ENCODE results near the gene DCPS.
A peak's percentile ranks its signal among the peaks of the same experiment; 100 is the strongest.
"Not testable (repeated sequence)": the region's sequence is repeated elsewhere in the genome, so short reads cannot be mapped to it uniquely, and the experiment has no call there.

DCPS gene

GRCh38 chr11:126345283-126345682 lies 41.4 kb downstream of the DCPS start:
- DNase-seq (ENCODE audit: low read depth) = no peak

- DNase-seq (ENCODE audit: low read depth) = no peak
These were observed 42.1 kb downstream of the DCPS start for GRCh38 chr11:126345759-126346585.

- no peak for DNase-seq (ENCODE audit: low read depth)
These were observed 42.7 kb downstream of the DCPS start for GRCh38 chr11:126346586-126346940.

- not testable (repeated sequence) for DNase-seq (ENCODE audit: low read depth)
These were observed 43.1 kb downstream of the DCPS start for GRCh38 chr11:126346946-126347345.

GRCh38 chr11:126347751-126348668 lies 44.1 kb downstream of the DCPS start:
- DNase-seq (ENCODE audit: low read depth) = no peak

GRCh38 chr11:126348806-126349582 lies 45.1 kb downstream of the DCPS start:
- no peak for DNase-seq (ENCODE audit: low read depth)

GRCh38 chr11:126350836-126351235 lies 47.0 kb downstream of the DCPS start:
- no peak for DNase-seq (ENCODE audit: low read depth)

- no peak for DNase-seq (ENCODE audit: low read depth)
These were observed 48.3 kb downstream of the DCPS start for GRCh38 chr11:126352163-126352562.

GRCh38 chr11:126352934-126353801 lies 49.3 kb downstream of the DCPS start:
- no peak for DNase-seq (ENCODE audit: low read depth)

GRCh38 chr11:126354631-126355323 lies 50.9 kb downstream of the DCPS start:
- DNase-seq (ENCODE audit: low read depth) = no peak

GRCh38 chr11:126355324-126355925 lies 51.6 kb downstream of the DCPS start, which contains the start of gene ST3GAL4:
Gene ST3GAL4 (plus strand): TSS chr11:126355686. CDS start chr11:126406156, 50,470 bp downstream.
- peak; percentile 31 for DNase-seq (ENCODE audit: low read depth)

- DNase-seq (ENCODE audit: low read depth) = no peak
These were observed 52.4 kb downstream of the DCPS start for GRCh38 chr11:126355926-126356897.

GRCh38 chr11:126357055-126357962 lies 53.4 kb downstream of the DCPS start:
- DNase-seq (ENCODE audit: low read depth) = no peak

GRCh38 chr11:126357969-126358762 lies 54.3 kb downstream of the DCPS start:
- no peak for DNase-seq (ENCODE audit: low read depth)

GRCh38 chr11:126358763-126359160 lies 54.9 kb downstream of the DCPS start:
- DNase-seq (ENCODE audit: low read depth) = no peak

- no peak for DNase-seq (ENCODE audit: low read depth)
These were observed 55.7 kb downstream of the DCPS start for GRCh38 chr11:126359431-126360048.
